ENCODE measurements around the gene FXR2.

DNA sequence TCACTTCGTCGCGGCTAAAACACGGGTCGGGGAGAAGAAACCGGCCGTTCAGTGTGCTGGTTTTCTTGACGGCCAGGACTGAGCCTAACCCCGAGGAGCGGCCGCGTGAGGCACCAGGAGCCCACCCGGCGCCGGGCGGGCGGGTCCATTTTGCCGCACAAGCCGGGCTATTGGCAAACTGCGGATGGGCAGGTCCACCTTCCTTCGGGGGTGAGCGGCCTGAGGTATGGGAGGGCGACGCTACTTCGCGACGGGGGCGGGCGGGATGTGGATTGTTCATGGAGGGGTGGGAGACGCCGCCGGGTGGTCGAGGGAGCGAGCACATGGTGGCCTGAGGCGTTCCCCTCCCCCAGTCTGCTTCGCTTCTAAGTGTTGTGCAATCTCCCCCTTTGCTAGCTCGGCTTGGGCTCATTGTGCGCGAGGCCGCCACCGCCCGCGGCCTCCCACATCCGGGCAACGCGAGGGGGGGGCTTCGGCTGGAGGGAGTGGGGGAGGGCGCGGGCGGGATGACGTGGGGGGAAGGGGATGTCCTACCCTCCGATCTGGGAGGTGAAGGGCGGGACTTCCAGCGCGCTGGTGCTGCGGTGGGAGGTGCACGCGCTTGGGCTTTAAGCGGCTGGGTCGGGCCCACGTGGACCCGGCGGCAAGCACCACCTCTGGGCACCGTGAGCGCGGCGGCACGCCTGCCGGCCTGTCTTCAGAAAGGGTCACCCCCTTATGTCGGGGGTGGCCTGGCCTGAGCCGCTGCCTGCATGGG lies 41.2 kb downstream of the FXR2 start:
- TF ChIP-seq, protein P1, sequence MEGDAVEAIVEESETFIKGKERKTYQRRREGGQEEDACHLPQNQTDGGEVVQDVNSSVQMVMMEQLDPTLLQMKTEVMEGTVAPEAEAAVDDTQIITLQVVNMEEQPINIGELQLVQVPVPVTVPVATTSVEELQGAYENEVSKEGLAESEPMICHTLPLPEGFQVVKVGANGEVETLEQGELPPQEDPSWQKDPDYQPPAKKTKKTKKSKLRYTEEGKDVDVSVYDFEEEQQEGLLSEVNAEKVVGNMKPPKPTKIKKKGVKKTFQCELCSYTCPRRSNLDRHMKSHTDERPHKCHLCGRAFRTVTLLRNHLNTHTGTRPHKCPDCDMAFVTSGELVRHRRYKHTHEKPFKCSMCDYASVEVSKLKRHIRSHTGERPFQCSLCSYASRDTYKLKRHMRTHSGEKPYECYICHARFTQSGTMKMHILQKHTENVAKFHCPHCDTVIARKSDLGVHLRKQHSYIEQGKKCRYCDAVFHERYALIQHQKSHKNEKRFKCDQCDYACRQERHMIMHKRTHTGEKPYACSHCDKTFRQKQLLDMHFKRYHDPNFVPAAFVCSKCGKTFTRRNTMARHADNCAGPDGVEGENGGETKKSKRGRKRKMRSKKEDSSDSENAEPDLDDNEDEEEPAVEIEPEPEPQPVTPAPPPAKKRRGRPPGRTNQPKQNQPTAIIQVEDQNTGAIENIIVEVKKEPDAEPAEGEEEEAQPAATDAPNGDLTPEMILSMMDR (IDR thresholded peaks at IDR 0.05): no peak
- TF ChIP-seq EP300 (IDR thresholded peaks at IDR 0.05; ENCODE audit: low read depth) (no peak), POLR2A (IDR thresholded peaks at IDR 0.05) (peak; percentile 5)

Measured in transverse colon (tissue), 3 donors.